ENCODE data around the gene KCNMA1. TPM values are rescaled to one million over a fixed set of nuclear protein-coding genes. Genes with fewer than 3 reads are reported as not detected.

The KCNMA1 gene
- total RNA-seq, 1 donor from 2014 or later: 15.8 TPM

DNA sequence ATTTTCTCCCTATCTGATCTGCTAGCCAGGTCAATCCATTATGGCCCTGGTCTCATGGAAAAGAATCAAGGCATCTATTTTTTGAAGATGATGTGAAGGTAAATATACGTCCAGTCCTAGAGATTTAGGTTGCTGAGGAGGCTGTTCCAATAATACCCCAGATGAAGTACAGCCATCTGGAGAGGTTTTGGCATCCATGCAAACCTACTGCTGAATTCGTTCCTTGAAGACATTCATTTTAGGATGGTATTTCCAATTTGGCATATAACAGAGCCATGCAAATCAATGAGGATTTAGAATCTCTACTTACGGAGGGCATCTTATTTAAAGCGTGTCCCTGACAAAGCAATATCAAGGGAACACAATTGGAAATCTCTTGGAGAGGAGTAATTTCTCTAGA, 465.5 kb downstream of the KCNMA1 start:
- Histone ChIP-seq H3K27me3 (ENCODE audit: control insufficient read depth, insufficient read depth, low read length) (no peaks in the 10 kb centered on the region), H3K4me3 (ENCODE audit: low read depth, low read length) (no peak overlapping the region), H3K36me3 (ENCODE audit: control insufficient read depth, insufficient read depth, low read length) (no peaks in the 10 kb centered on the region)
- TF ChIP-seq, protein P1, sequence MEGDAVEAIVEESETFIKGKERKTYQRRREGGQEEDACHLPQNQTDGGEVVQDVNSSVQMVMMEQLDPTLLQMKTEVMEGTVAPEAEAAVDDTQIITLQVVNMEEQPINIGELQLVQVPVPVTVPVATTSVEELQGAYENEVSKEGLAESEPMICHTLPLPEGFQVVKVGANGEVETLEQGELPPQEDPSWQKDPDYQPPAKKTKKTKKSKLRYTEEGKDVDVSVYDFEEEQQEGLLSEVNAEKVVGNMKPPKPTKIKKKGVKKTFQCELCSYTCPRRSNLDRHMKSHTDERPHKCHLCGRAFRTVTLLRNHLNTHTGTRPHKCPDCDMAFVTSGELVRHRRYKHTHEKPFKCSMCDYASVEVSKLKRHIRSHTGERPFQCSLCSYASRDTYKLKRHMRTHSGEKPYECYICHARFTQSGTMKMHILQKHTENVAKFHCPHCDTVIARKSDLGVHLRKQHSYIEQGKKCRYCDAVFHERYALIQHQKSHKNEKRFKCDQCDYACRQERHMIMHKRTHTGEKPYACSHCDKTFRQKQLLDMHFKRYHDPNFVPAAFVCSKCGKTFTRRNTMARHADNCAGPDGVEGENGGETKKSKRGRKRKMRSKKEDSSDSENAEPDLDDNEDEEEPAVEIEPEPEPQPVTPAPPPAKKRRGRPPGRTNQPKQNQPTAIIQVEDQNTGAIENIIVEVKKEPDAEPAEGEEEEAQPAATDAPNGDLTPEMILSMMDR (IDR thresholded peaks at IDR 0.05; ENCODE audit: insufficient read depth, low read length, severe bottlenecking): no peak
- no peak for FAIRE-seq
- DNase-seq (ENCODE audit: low read depth): no peak

DNA sequence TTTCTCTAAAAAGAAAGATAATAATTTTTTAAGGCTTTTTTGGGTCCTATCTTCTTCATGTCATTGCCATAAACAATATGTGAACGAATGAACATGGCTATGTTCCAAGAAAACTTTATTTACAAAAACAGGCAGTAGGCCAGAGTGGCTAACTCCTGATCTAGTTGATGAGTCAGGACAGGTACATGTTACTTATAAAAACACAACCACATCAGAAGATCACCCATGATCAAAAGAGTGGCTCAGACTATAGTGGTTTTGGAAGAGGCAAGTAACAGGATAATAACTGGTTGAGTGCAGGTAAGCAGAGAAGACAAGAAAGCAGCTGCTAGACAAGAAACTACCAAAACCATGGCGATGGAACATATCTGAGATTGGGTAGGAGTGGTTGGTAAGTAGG, 468.7 kb downstream of the KCNMA1 start:
- peak; percentile 43 for FAIRE-seq
- Histone ChIP-seq H3K27me3 (ENCODE audit: control insufficient read depth, insufficient read depth, low read length) (no peaks in the 10 kb centered on the region), H3K4me3 (ENCODE audit: low read depth, low read length) (no peak overlapping the region), H3K36me3 (ENCODE audit: control insufficient read depth, insufficient read depth, low read length) (no peaks in the 10 kb centered on the region)
- peak; percentile 82 for DNase-seq (ENCODE audit: low read depth)
- TF ChIP-seq, protein P1 (IDR thresholded peaks at IDR 0.05; ENCODE audit: insufficient read depth, low read length, severe bottlenecking): no peak

DNA sequence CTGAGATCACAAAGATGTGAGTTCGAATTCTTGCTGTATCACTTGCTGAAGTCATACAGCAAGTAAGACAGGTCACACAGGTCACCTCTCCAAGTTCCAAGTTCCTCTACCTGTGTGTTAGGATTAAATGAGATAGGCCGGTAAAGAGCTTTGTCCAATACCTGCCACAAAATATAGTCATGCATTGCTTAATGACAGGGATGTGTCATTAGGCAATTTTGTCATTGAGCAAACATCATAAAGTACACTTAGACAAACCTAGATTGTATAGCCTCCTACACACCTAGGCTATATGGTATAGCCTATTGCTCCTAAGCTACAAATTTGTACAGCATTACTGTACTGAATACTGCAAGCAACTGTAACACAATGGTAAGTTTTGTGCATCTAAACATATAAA, 469.4 kb downstream of the KCNMA1 start:
- DNase-seq (ENCODE audit: low read depth): peak; percentile 80
- no peaks in the 10 kb centered on the region for H3K27me3 ChIP-seq (ENCODE audit: control insufficient read depth, insufficient read depth, low read length)
- no peak overlapping the region for H3K4me3 ChIP-seq (ENCODE audit: low read depth, low read length)
- no peaks in the 10 kb centered on the region for H3K36me3 ChIP-seq (ENCODE audit: control insufficient read depth, insufficient read depth, low read length)
- no peak for FAIRE-seq
- TF ChIP-seq, protein P1 (IDR thresholded peaks at IDR 0.05; ENCODE audit: insufficient read depth, low read length, severe bottlenecking): no peak

DNA sequence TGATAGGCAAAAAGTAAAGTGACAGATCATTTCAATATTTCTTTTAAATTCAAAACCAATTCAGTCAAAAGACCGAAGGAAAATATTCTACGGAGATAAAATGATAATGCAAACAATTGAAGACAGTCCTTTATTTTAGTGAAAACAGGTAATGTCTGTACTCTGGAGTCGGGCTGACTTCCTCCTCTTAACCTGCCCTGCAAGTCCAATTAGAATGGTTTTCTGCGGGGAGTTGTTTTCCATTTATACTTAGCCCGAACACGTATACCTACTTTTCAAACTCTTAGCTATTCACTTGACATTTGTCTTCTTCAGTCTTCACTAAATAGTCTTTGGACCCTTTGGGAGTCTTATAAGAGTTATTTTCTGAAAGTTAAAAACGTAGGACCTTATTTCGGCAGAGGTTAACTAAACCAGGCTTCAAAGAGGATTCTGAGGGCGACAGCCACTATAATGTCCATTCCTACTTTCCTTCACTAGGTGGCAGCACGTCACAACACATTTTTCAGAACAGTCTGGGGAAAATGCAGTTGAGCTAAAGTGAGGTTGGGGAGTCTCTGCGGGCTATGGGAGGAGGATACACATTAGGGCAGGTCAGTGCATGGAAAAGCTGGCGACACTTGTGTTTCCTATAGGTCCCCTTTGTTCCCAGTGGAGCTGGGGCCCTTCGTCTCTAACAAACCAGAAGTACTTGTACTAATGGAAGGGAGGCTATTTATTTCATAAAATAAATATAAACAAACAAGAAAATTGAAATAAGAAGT, 472.0 kb downstream of the KCNMA1 start:
- no peaks in the 10 kb centered on the region for H3K36me3 ChIP-seq (ENCODE audit: control insufficient read depth, insufficient read depth, low read length)
- TF ChIP-seq, protein P1 (IDR thresholded peaks at IDR 0.05; ENCODE audit: insufficient read depth, low read length, severe bottlenecking): peak; percentile 69
- FAIRE-seq (no peak), DNase-seq (ENCODE audit: low read depth) (peak; percentile 75)
- no peak overlapping the region for H3K4me3 ChIP-seq (ENCODE audit: low read depth, low read length)
- no peaks in the 10 kb centered on the region for H3K27me3 ChIP-seq (ENCODE audit: control insufficient read depth, insufficient read depth, low read length)

DNA sequence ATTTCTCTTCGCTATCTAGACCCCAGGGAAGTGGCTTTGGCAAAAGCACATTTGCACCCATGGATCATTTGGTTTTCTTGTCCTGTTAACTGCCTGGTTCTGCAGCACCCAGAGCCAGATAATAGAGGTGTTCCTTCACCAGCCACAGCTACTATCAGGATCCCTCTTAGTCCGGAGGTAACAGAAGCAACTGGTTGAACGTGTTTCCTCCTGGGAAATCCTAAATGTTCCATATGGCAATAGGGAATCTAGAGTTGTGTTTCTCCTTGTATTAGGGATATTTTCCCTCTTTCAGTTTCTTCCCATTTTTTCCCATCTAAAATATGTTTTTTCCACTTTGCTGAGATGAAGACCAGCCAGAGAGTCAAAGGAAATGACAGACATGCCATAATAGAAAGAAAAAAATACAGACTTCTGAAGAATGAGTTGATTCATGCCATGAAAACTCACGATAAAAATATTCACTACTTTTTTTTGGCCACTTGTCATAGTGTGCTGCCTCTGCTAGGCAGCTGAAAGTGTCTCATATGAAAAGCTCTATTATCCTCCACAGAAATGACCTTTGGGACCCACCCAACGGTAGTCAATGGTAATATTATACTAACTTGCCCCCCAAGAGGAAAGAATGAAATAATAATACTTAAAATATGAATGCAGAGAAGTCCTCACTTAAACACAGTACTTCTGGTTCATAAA, 472.8 kb downstream of the KCNMA1 start:
- no peaks in the 10 kb centered on the region for H3K27me3 ChIP-seq (ENCODE audit: control insufficient read depth, insufficient read depth, low read length)
- TF ChIP-seq, protein P1 (IDR thresholded peaks at IDR 0.05; ENCODE audit: insufficient read depth, low read length, severe bottlenecking): no peak
- no peak overlapping the region for H3K4me3 ChIP-seq (ENCODE audit: low read depth, low read length)
- FAIRE-seq (no peak), DNase-seq (ENCODE audit: low read depth) (peak; percentile 79)
- no peaks in the 10 kb centered on the region for H3K36me3 ChIP-seq (ENCODE audit: control insufficient read depth, insufficient read depth, low read length)

All from bronchial epithelial cell (primary cell).